Lower leg skin (tissue), 3 donors: Measurements from ENCODE around the gene LMNTD1.

Source experiments
- CTCF ChIP-seq, 3 donors: fragments of 450-650 bp; IDR thresholded peaks; one replicate each; pipeline ENCODE4 v1.5.1; 2016; ENCODE audit warnings: antibody characterized with exemption in 3 of 3, mild to moderate bottlenecking in 3 of 3, moderate library complexity in 2 of 3
- POLR2A ChIP-seq, 2 donors: fragments of 450-650 bp; IDR thresholded peaks; one replicate each; pipeline ENCODE4 v1.6.1; 2016 to 2017; ENCODE audit warnings: antibody characterized with exemption in 2 of 2, mild to moderate bottlenecking in 1 of 2, moderate library complexity in 1 of 2

- TF ChIP-seq POLR2A (IDR thresholded peaks at IDR 0.05), result no peak
- TF ChIP-seq CTCF (IDR thresholded peaks at IDR 0.05), result no peak
These were observed 51.5 kb downstream of the LMNTD1 start for GRCh38 chr12:25501549-25501948.
